K562 (cell line): ENCODE measurements around the gene CACNA1C. TPM values are rescaled to one million over a fixed set of nuclear protein-coding genes. Genes with fewer than 3 reads are reported as not detected.

Experiments used
- ATAC-seq: fragments of 200-7000 bp; cut with Tn5 transposase; 3 replicates; pipeline ENCODE4 v1.9.1; 2020; ENCODE audit warnings: moderate library complexity
- BruUV-seq: library from RNA; stranded (reverse); fragments of 400-500 nt; replicated peaks from 2 replicates; lab custom pipeline; 2021; lab: Mats Ljungman, UMichigan
- CTCF ChIA-PET: fragments of 300-600 bp; formaldehyde crosslinking; extraction: SDS; loops from one replicate; lab custom pipeline; 2021; ENCODE audit warnings: low intra/inter-chr PET ratio; lab: Yijun Ruan, JAX
- POLR2A ChIA-PET: fragments of 300-600, 350-650 bp; sonication (Branson Sonifier 250); formaldehyde crosslinking; extraction: SDS; loops from one replicate; lab custom pipeline; 2021; ENCODE audit warnings: antibody characterized with exemption, inconsistent platforms; lab: Yijun Ruan, JAX
- DNase-seq, 4 experiments: peaks; one replicate each; pipeline versions ENCODE4 v3.0.0 to v3.0.0-alpha.2; 2011 to 2018; ENCODE audit warnings: low spot score in 3 of 4, mixed read lengths in 3 of 4; ENCODE audit errors: extremely low read depth in 1 of 4
- FAIRE-seq: peaks from 2 replicates; lab custom pipeline; 2011; peaks lifted over from hg19 to GRCh38; lab: Jason Lieb, UNC
- H2AFZ ChIP-seq: 2 replicates; pipeline ENCODE4 v1.6.0; 2011; ENCODE audit warnings: low read depth, low read length, control low read depth, inconsistent platforms
- H3K27ac ChIP-seq: fragments of 200-600 bp; 3 replicates; pipeline ENCODE4 v1.8.0; 2011; ENCODE audit warnings: low read depth, mild to moderate bottlenecking, control low read depth, inconsistent platforms, low read length, moderate library complexity, mixed read lengths; ENCODE audit errors: extremely low read depth
- H3K27me3 ChIP-seq, 2 experiments: fragments of 300-600 bp in 1 of 2; 2 replicates in 1 of 2; 3 replicates in 1 of 2; pipeline versions ENCODE4 v1.6.0 to v1.8.0; 2011; ENCODE audit warnings: inconsistent platforms in 2 of 2, low read length in 2 of 2, mild to moderate bottlenecking in 1 of 2, mixed read lengths in 1 of 2, moderate library complexity in 1 of 2; ENCODE audit not compliant: control insufficient read depth in 2 of 2, insufficient read depth in 2 of 2
- H3K36me3 ChIP-seq: fragments of 300-600 bp; 3 replicates; pipeline ENCODE4 v1.8.0; 2011; ENCODE audit warnings: mild to moderate bottlenecking, low read length, inconsistent platforms; ENCODE audit not compliant: control insufficient read depth, insufficient read depth
- H3K4me1 ChIP-seq, 2 experiments: fragments of 200-600 bp in 1 of 2; replicated peaks in 1 of 2; 2 replicates in 1 of 2; 3 replicates in 1 of 2; pipeline versions ENCODE4 v1.5.1 to v1.8.0; 2011; ENCODE audit warnings: inconsistent platforms in 2 of 2, low read length in 2 of 2, mild to moderate bottlenecking in 1 of 2, mixed read lengths in 1 of 2, moderate library complexity in 1 of 2; ENCODE audit not compliant: control insufficient read depth in 2 of 2, insufficient read depth in 2 of 2
- H3K4me2 ChIP-seq: 2 replicates; pipeline ENCODE4 v1.6.1; 2011; ENCODE audit warnings: low read length, control low read depth, inconsistent platforms, mixed read lengths; ENCODE audit not compliant: insufficient read depth
- H3K4me3 ChIP-seq: fragments of 200-600 bp; sonication (generic), shearing (Covaris generic); 2 replicates; pipeline ENCODE4 v1.5.1; 2016; ENCODE audit warnings: control low read depth, inconsistent platforms
- H3K79me2 ChIP-seq: fragments of 200-600 bp; 3 replicates; pipeline ENCODE4 v1.8.0; 2011; ENCODE audit warnings: low read length, inconsistent platforms; ENCODE audit not compliant: control insufficient read depth, insufficient read depth
- H3K9ac ChIP-seq, 2 experiments: 2 replicates each; pipeline versions ENCODE4 v1.6.0 to v1.6.1; 2011; ENCODE audit warnings: low read depth in 2 of 2, low read length in 2 of 2, control low read depth in 1 of 2, inconsistent platforms in 1 of 2, mild to moderate bottlenecking in 1 of 2, mixed read lengths in 1 of 2; ENCODE audit not compliant: insufficient read depth in 1 of 2
- H3K9me1 ChIP-seq: one replicate; pipeline ENCODE4 v1.6.0; 2011; ENCODE audit warnings: inconsistent platforms, mild to moderate bottlenecking, low read length, moderate library complexity; ENCODE audit not compliant: control insufficient read depth, insufficient read depth
- H3K9me3 ChIP-seq: replicated peaks from 2 replicates; pipeline ENCODE4 v1.5.1; 2011; ENCODE audit warnings: low read depth, low read length, inconsistent platforms; ENCODE audit not compliant: control insufficient read depth, insufficient read depth
- H4K20me1 ChIP-seq: replicated peaks from 2 replicates; pipeline ENCODE4 v1.6.1; 2011; ENCODE audit warnings: low read length, inconsistent platforms, mixed read lengths; ENCODE audit not compliant: control insufficient read depth, insufficient read depth
- CBX2 ChIP-seq: fragments of 200-600 bp; sonication (generic); IDR thresholded peaks from one replicate; pipeline ENCODE4 v1.6.1; 2012; ENCODE audit warnings: mild to moderate bottlenecking, low read length, inconsistent platforms; ENCODE audit not compliant: insufficient read depth, poor library complexity, severe bottlenecking
- CTCF ChIP-seq, 3 experiments: IDR thresholded peaks in 2 of 3; conservative IDR thresholded peaks in 1 of 3; 2 replicates each; pipeline ENCODE4 v1.5.1; 2011 to 2012; ENCODE audit warnings: low read length in 3 of 3, mild to moderate bottlenecking in 3 of 3, control low read depth in 2 of 3, improper control_type of control experiment in 1 of 3, inconsistent platforms in 1 of 3, low read depth in 1 of 3, mixed read lengths in 1 of 3, moderate library complexity in 1 of 3; ENCODE audit not compliant: insufficient read depth in 2 of 3
- PHF8 ChIP-seq: fragments of 200-600 bp; sonication (generic); IDR thresholded peaks from 2 replicates; pipeline ENCODE4 v1.6.1; 2012; ENCODE audit warnings: mixed run types, mild to moderate bottlenecking, inconsistent platforms, low read length, moderate library complexity, borderline replicate concordance
- PRPF4 ChIP-seq: fragments of 200-400 bp; formaldehyde crosslinking; IDR thresholded peaks from one replicate; pipeline ENCODE4 v1.6.1; 2017; ENCODE audit warnings: low read length, low read depth, mild to moderate bottlenecking; ENCODE audit not compliant: insufficient read depth, poor library complexity, severe bottlenecking
- RAD21 ChIP-seq, 2 experiments: fragments of 250-450 bp in 1 of 2; fragments of 450-650 bp in 1 of 2; sonication (Bioruptor Pico) in 1 of 2; formaldehyde crosslinking in 1 of 2; IDR thresholded peaks in 1 of 2; conservative IDR thresholded peaks in 1 of 2; 2 replicates each; pipeline versions ENCODE4 v1.4.0 to v1.8.0; 2020 to 2022; ENCODE audit warnings: mild to moderate bottlenecking in 2 of 2, moderate library complexity in 1 of 2
- TEAD1 ChIP-seq, 2 experiments: fragments of 450-650 bp in 1 of 2; sonication (generic) in 1 of 2; formaldehyde crosslinking; IDR thresholded peaks; 2 replicates each; pipeline versions ENCODE4 v1.4.0 to v1.8.0; 2020 to 2022; ENCODE audit warnings: mild to moderate bottlenecking in 2 of 2, missing genetic modification reagents in 1 of 2
- ZNF274 ChIP-seq: IDR thresholded peaks from 2 replicates; pipeline ENCODE4 v1.6.1; 2011; ENCODE audit warnings: low read depth, mild to moderate bottlenecking, low read length, moderate library complexity, borderline replicate concordance
- ZNF280B ChIP-seq: fragments of 250-450 bp; sonication (Bioruptor Pico); IDR thresholded peaks from 2 replicates; pipeline ENCODE4 v1.5.1; 2021; ENCODE audit warnings: mild to moderate bottlenecking
- ZNF511 ChIP-seq: sonication (generic); formaldehyde crosslinking; IDR thresholded peaks from 2 replicates; pipeline ENCODE4 v1.8.0; 2022; ENCODE audit warnings: mild to moderate bottlenecking, missing genetic modification reagents
- ZNF561 ChIP-seq: fragments of 450-650 bp; formaldehyde crosslinking; conservative IDR thresholded peaks from 2 replicates; pipeline ENCODE4 v1.4.0; 2020; ENCODE audit warnings: mild to moderate bottlenecking, moderate library complexity
- WGBS: fragments of 100-300 bp; shearing (Covaris generic); methylation state at CpG from one replicate; pipeline ENCODE4 v1.1.6; 2016; ENCODE audit warnings: low coverage, mixed read lengths; ENCODE audit not compliant: insufficient coverage; ENCODE audit errors: missing lambda C conversion rate; 5-methylcytosine and 5-hydroxymethylcytosine counted together
- in situ Hi-C: fragments of 300-500 bp; cut with MboI; formaldehyde crosslinking; loops from 4 replicates; pipeline ENCODE4 v1.15.0; 2018; ENCODE audit warnings: inconsistent platforms, mixed read lengths
- intact Hi-C: fragments of 100-400 bp; cut with micrococcal nuclease; formaldehyde crosslinking; loops from 2 replicates; pipeline ENCODE4 v1.14.2; 2022
- polyA plus RNA-seq, 8 experiments: library from polyadenylated mRNA; depleted of rRNA in 4 of 8; stranded (reverse) in 5 of 8; unstranded in 3 of 8; fragments of >200 nt; fragmentation: Nextera tagmentation in 2 of 8; fragmentation: Illumina TruSeq in 1 of 8; extraction: Ambion mirVana in 2 of 8; extraction: Trizol in 1 of 8; gene quantifications; 2 replicates each; pipeline versions ENCODE4 v1.2.1 to v1.2.3, GENCODE V29; 2011 to 2014; ENCODE audit warnings: inconsistent platforms in 1 of 8, missing spikeins in 1 of 8
- total RNA-seq, 7 experiments: library from RNA; depleted of rRNA in 6 of 7; stranded (reverse); fragments of >200 nt in 6 of 7; fragmentation: Illumina TruSeq in 2 of 7; extraction: Trizol in 2 of 7; gene quantifications; 2 replicates each; pipeline versions ENCODE4 v1.2.1 to v1.2.3, GENCODE V29; 2011 to 2021; ENCODE audit warnings: low replicate concordance in 1 of 7

The CACNA1C gene
- total and polyA plus RNA-seq, 9 of the 15 experiments (the other 6 are each of a cell fraction or from before 2014, with no cell fraction given): not detected

GRCh38 chr12:2118061-2118460 is 65.3 kb downstream of the CACNA1C start (continued):
- TF ChIP-seq CTCF (IDR thresholded peaks at IDR 0.05 in 2 of 3, conservative IDR thresholded peaks at IDR 0.05 in 1 of 3; ENCODE audit: insufficient read depth in 2 of 3, low read depth in 1 of 3, low read length in 3 of 3) (peak in 2 of 3 experiments; percentile 17 to 21; a peak in 3 of 6 replicates), PRPF4 (no peak), CBX2 (no peak), RAD21 (CRISPR knock-in tag; conservative IDR thresholded peaks at IDR 0.05 in 1 of 2, IDR thresholded peaks at IDR 0.05 in 1 of 2) (0 out of 4 replicates have a peak, but pooled peaks of 1 of the 2 experiments have one; percentile 17)

DNA sequence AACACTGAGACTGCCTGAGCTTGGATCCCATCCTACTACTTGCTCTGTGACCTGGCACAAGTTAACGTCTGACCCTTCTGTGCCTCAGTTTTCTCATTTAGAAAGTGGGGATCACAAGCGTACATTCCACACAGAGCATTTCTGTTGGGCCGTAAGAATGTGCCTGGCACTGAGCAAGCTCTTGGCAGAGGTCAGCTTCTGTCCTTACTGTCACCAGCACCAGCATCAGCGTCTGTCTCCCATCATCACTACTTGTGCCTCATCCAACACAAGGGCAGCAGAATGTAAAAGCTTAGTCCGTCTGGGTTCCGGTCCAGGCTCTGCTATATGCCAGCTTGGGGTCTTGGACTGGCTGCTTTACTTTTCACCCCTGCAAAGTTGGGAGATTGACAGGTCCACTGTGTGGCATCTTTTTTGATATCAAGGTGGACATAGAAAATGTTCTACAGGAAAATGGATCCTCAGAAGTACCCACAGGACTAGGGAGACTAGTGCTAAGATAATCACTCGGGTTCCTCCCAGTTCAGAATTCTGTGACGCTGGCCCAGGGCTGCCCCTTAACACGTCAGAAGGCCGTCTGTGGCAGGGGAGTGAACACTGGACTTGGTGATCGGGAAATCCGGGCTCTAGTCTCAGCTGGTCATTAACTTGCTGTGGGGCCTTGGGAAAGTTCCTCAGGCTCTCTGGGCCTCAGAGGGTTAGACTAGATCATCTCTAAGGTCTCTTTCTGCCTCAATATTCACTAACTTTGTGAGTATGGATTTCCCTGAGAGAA is 65.9 kb downstream of the CACNA1C start:
- FAIRE-seq: no peak

More for the DNA sequence above, 65.9 kb downstream of the CACNA1C start:
- DNase-seq: no peak
- no peaks in the 10 kb centered on the region for H3K9me1 ChIP-seq
- ChIA-PET CTCF (no interaction called here), POLR2A (interaction anchor here (0.5 kb wide), 1 partner anchor 162 kb away, joined by 3 read pairs; no protein-coding TSS in a partner anchor)
- no peak overlapping the region for H3K27ac ChIP-seq
- no peak for ATAC-seq
- TF ChIP-seq TEAD1 (CRISPR knock-in tag; IDR thresholded peaks at IDR 0.05): no peak
- TF ChIP-seq ZNF561: no peak
- no peak for TF ChIP-seq ZNF511 (CRISPR knock-in tag)
- no peak for TF ChIP-seq ZNF280B (CRISPR knock-in tag)
- no peak for TF ChIP-seq PHF8
- TF ChIP-seq ZNF274: no peak
- H3K4me3 ChIP-seq: no peak overlapping the region
- H3K27me3 ChIP-seq: peaks cover 9 to 54% of the 10 kb centered on the region in 2 experiments; a peak in 4 of 5 replicates
- intact Hi-C loops: no loop called here
- no peak overlapping the region for H3K9ac ChIP-seq
- no peak overlapping the region for H3K4me2 ChIP-seq
- H4K20me1 ChIP-seq: no peaks in the 10 kb centered on the region
- no peaks in the 10 kb centered on the region for H3K4me1 ChIP-seq
- BruUV-seq: no TSS peak
- WGBS: 2% methylated on average over 10 of the region's 12 CpGs
- no peaks in the 10 kb centered on the region for H3K9me3 ChIP-seq
- no peaks in the 10 kb centered on the region for H3K79me2 ChIP-seq
- no peaks in the 10 kb centered on the region for H3K36me3 ChIP-seq
- no peak overlapping the region for H2AFZ ChIP-seq
- in situ Hi-C loops: no loop called here
